Measurements from ENCODE around the gene MORC2.
A peak's percentile ranks its signal among the peaks of the same experiment; 100 is the strongest.

DNA sequence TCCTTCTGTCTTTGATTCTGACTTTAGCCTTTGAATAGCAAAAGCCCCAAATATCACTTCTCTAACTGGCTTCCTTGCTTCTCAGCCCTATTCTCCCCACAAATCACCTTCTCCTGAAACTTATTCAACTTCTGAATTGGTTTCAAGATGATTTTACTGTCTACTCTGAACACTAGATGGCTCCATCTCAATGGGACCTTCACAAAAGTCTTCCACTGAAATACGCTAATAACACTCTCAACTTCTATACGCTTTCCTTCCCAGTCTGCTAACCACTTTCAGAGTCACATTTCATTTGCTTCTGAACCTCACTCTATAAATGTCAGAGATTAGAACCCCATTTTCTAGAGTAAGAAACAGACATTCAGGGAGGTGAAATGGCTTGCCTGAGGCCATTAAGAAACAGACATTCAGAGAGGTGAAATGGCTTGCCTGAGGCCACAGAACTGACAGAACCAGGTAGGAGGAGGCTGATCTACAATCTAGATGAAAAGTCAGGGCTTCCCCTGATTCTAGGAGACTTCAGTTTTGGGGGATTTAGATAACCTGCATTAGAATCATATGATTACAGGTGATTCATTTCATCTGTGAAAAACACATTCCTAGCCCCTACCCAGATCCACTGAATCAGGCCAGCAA, 20.6 kb downstream of the MORC2 start:
- TF ChIP-seq, protein P1, sequence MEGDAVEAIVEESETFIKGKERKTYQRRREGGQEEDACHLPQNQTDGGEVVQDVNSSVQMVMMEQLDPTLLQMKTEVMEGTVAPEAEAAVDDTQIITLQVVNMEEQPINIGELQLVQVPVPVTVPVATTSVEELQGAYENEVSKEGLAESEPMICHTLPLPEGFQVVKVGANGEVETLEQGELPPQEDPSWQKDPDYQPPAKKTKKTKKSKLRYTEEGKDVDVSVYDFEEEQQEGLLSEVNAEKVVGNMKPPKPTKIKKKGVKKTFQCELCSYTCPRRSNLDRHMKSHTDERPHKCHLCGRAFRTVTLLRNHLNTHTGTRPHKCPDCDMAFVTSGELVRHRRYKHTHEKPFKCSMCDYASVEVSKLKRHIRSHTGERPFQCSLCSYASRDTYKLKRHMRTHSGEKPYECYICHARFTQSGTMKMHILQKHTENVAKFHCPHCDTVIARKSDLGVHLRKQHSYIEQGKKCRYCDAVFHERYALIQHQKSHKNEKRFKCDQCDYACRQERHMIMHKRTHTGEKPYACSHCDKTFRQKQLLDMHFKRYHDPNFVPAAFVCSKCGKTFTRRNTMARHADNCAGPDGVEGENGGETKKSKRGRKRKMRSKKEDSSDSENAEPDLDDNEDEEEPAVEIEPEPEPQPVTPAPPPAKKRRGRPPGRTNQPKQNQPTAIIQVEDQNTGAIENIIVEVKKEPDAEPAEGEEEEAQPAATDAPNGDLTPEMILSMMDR (conservative IDR thresholded peaks at IDR 0.05; ENCODE audit: low read depth, low read length): peak; percentile 69
- TF ChIP-seq EZH2 (IDR thresholded peaks at IDR 0.05; ENCODE audit: borderline replicate concordance, low read depth, low read length, poor library complexity, severe bottlenecking): no peak

Data from A673 (cell line).